ENCODE data around the gene SCAF1. TPM values are rescaled to one million over a fixed set of nuclear protein-coding genes. Genes with fewer than 3 reads are reported as not detected.
A peak's percentile ranks its signal among the peaks of the same experiment; 100 is the strongest.

Gene SCAF1
- total and polyA plus RNA-seq, 3 donors from 2014 or later: 51.4 to 78.1 (median 70.8) TPM

- intact Hi-C loops (cut with DNase I; ENCODE audit: low total_unique reads): no loop called here
- WGBS, 2 donors: 40 to 79% methylated on average over 3 to 65 of the region's 65 CpGs
- no peak for TF ChIP-seq CTCF (IDR thresholded peaks at IDR 0.05)
- no peak for TF ChIP-seq POLR2A (IDR thresholded peaks at IDR 0.05)
- Histone ChIP-seq H3K27ac (peak overlapping the region; percentile 7 to 20), H3K27me3 (no peaks in the 10 kb centered on the region), H3K4me3 (peak overlapping the region; percentile 19 to 55), H3K36me3 (ENCODE audit: low read depth, missing control alignments) (no peaks in the 10 kb centered on the region), H3K4me1 (peaks cover 18% of the 10 kb centered on the region), H3K9me3 (no peaks in the 10 kb centered on the region)
- DNase-seq: no peak
Observed at GRCh38 chr19:49596954-49597702, 44.9 kb upstream of the SCAF1 start.

- WGBS, 2 donors: 60 to 66% methylated on average over 11 to 25 of the region's 29 CpGs
- H3K4me3 ChIP-seq: peak overlapping the region; percentile 19 to 55
Observed at GRCh38 chr19:49597703-49597974, 44.4 kb upstream of the SCAF1 start.

GRCh38 chr19:49599378-49600295 is 42.4 kb upstream of the SCAF1 start:
- 92 to 94% methylated on average over 22 to 23 of the region's 26 CpGs for WGBS, 2 donors
- no peaks in the 10 kb centered on the region for H3K27me3 ChIP-seq
- TF ChIP-seq CTCF (IDR thresholded peaks at IDR 0.05) (no peak), POLR2A (IDR thresholded peaks at IDR 0.05) (no peak)

More at GRCh38 chr19:49597703-49597974, 44.4 kb upstream of the SCAF1 start:
- no peaks in the 10 kb centered on the region for H3K9me3 ChIP-seq
- H3K36me3 ChIP-seq (ENCODE audit: low read depth, missing control alignments): no peaks in the 10 kb centered on the region
- no peak for TF ChIP-seq POLR2A (IDR thresholded peaks at IDR 0.05)
- no peak for DNase-seq
- intact Hi-C loops (cut with DNase I; ENCODE audit: low total_unique reads): no loop called here
- peak overlapping the region; percentile 7 to 20 for H3K27ac ChIP-seq
- H3K4me1 ChIP-seq: peaks cover 13% of the 10 kb centered on the region
- no peaks in the 10 kb centered on the region for H3K27me3 ChIP-seq

GRCh38 chr19:49601482-49602038 is 40.4 kb upstream of the SCAF1 start:
- intact Hi-C loops (cut with DNase I; ENCODE audit: low total_unique reads): no loop called here
- Histone ChIP-seq H3K36me3 (ENCODE audit: low read depth, missing control alignments) (no peaks in the 10 kb centered on the region), H3K27me3 (no peaks in the 10 kb centered on the region), H3K4me1 (no peaks in the 10 kb centered on the region), H3K4me3 (no peak overlapping the region), H3K9me3 (no peaks in the 10 kb centered on the region), H3K27ac (no peak overlapping the region)
- WGBS, 2 donors: 97% methylated on average over 22 to 38 of the region's 38 CpGs
- TF ChIP-seq POLR2A (IDR thresholded peaks at IDR 0.05) (no peak), CTCF (IDR thresholded peaks at IDR 0.05) (no peak)
- DNase-seq: no peak

More at GRCh38 chr19:49599378-49600295, 42.4 kb upstream of the SCAF1 start:
- Histone ChIP-seq H3K4me3 (no peak overlapping the region), H3K36me3 (ENCODE audit: low read depth, missing control alignments) (no peaks in the 10 kb centered on the region), H3K9me3 (no peaks in the 10 kb centered on the region), H3K27ac (no peak overlapping the region), H3K4me1 (no peaks in the 10 kb centered on the region)
- intact Hi-C loops (cut with DNase I; ENCODE audit: low total_unique reads): no loop called here
- DNase-seq: no peak

- Histone ChIP-seq H3K9me3 (no peaks in the 10 kb centered on the region), H3K4me3 (no peak overlapping the region), H3K36me3 (ENCODE audit: low read depth, missing control alignments) (no peaks in the 10 kb centered on the region), H3K27ac (no peak overlapping the region), H3K4me1 (no peaks in the 10 kb centered on the region), H3K27me3 (no peaks in the 10 kb centered on the region)
- no peak for DNase-seq
- no peak for TF ChIP-seq POLR2A (IDR thresholded peaks at IDR 0.05)
- TF ChIP-seq CTCF (IDR thresholded peaks at IDR 0.05): no peak
- 97 to 98% methylated on average over 2 of the region's 2 CpGs for WGBS, 2 donors
- intact Hi-C loops (cut with DNase I; ENCODE audit: low total_unique reads): no loop called here
Observed at GRCh38 chr19:49602806-49603205, 39.2 kb upstream of the SCAF1 start.
